Kidney epithelial cell (primary cell): ENCODE measurements around the gene FBXO4. TPM values are rescaled to one million over a fixed set of nuclear protein-coding genes. Genes with fewer than 3 reads are reported as not detected.

Experiments used
- DNase-seq: peaks from one replicate; pipeline ENCODE4 v3.0.0-alpha.2; 2010; ENCODE audit warnings: low read depth
- H3K27me3 ChIP-seq: 2 replicates; pipeline ENCODE4 v1.6.0; 2011; ENCODE audit warnings: low read length; ENCODE audit not compliant: control insufficient read depth, insufficient read depth
- H3K36me3 ChIP-seq: 2 replicates; pipeline ENCODE4 v1.5.1; 2011; ENCODE audit warnings: low read length; ENCODE audit not compliant: control insufficient read depth, insufficient read depth
- H3K4me3 ChIP-seq: 2 replicates; pipeline ENCODE4 v1.5.1; 2011; ENCODE audit warnings: low read depth, mild to moderate bottlenecking, control low read depth, low read length
- CTCF ChIP-seq: IDR thresholded peaks from 2 replicates; pipeline ENCODE4 v1.5.1; 2011; ENCODE audit warnings: mild to moderate bottlenecking, moderate library complexity, low read length, control low read depth, inconsistent platforms; ENCODE audit not compliant: insufficient read depth, poor library complexity, severe bottlenecking
- total RNA-seq: library from RNA; depleted of rRNA; stranded (reverse); fragments of >200 nt; gene quantifications from 2 replicates; pipeline ENCODE4 v1.2.3, GENCODE V29; 2015

The FBXO4 gene
- total RNA-seq, 1 donor from 2014 or later, result 5.8 TPM

- H3K4me3 ChIP-seq, result no peak overlapping the region
- TF ChIP-seq CTCF, result no peak
- H3K27me3 ChIP-seq, result no peaks in the 10 kb centered on the region
- H3K36me3 ChIP-seq, result no peaks in the 10 kb centered on the region
- no peak for DNase-seq
These were observed 37.4 kb downstream of the FBXO4 start for GRCh38 chr5:41962491-41962890.

- TF ChIP-seq CTCF, result no peak
- Histone ChIP-seq H3K27me3 (no peaks in the 10 kb centered on the region), H3K4me3 (no peak overlapping the region), H3K36me3 (no peaks in the 10 kb centered on the region)
- no peak for DNase-seq
These were observed 41.5 kb downstream of the FBXO4 start for GRCh38 chr5:41966401-41967105.

GRCh38 chr5:41967401-41967800 is 42.3 kb downstream of the FBXO4 start:
- H3K36me3 ChIP-seq, result no peaks in the 10 kb centered on the region
- no peaks in the 10 kb centered on the region for H3K27me3 ChIP-seq
- no peak overlapping the region for H3K4me3 ChIP-seq
- no peak for DNase-seq
- TF ChIP-seq CTCF, result no peak

GRCh38 chr5:41968153-41968723 is 43.2 kb downstream of the FBXO4 start:
- no peak for TF ChIP-seq CTCF
- DNase-seq, result no peak
- no peaks in the 10 kb centered on the region for H3K27me3 ChIP-seq
- no peaks in the 10 kb centered on the region for H3K36me3 ChIP-seq
- no peak overlapping the region for H3K4me3 ChIP-seq

- H3K36me3 ChIP-seq, result no peaks in the 10 kb centered on the region
- DNase-seq, result no peak
- no peaks in the 10 kb centered on the region for H3K27me3 ChIP-seq
- no peak overlapping the region for H3K4me3 ChIP-seq
- TF ChIP-seq CTCF, result no peak
These were observed 48.0 kb downstream of the FBXO4 start for GRCh38 chr5:41973087-41973486.

- Histone ChIP-seq H3K36me3 (no peaks in the 10 kb centered on the region), H3K27me3 (no peaks in the 10 kb centered on the region), H3K4me3 (no peak overlapping the region)
- DNase-seq, result no peak
- TF ChIP-seq CTCF, result no peak
These were observed 48.8 kb downstream of the FBXO4 start for GRCh38 chr5:41973887-41974286.
